SK-N-MC (cell line): ENCODE data around the gene FRMD4A.

Experiments used
- EZH2 ChIP-seq: fragments of 200-600 bp; sonication (generic); IDR thresholded peaks from one replicate; pipeline ENCODE4 v1.6.1; 2017; ENCODE audit warnings: antibody characterized with exemption
- FOXP2 ChIP-seq: optimal IDR thresholded peaks from 2 replicates; pipeline ENCODE3; 2011; ENCODE audit warnings: mild to moderate bottlenecking, moderate library complexity; ENCODE audit not compliant: insufficient read depth; ENCODE audit errors: extremely low read length, control extremely low read depth
- POLR2AphosphoS5 ChIP-seq: IDR thresholded peaks from 2 replicates; pipeline ENCODE4 v1.6.1; 2012; ENCODE audit warnings: mild to moderate bottlenecking, low read depth, low read length, borderline replicate concordance

- no peak for TF ChIP-seq EZH2
- no peak for TF ChIP-seq POLR2AphosphoS5
- no peak for TF ChIP-seq FOXP2
Measured at GRCh38 chr10:13905281-13905680, 425.4 kb downstream of the FRMD4A start.
